Tibial artery (tissue), 4 donors: ENCODE data around the gene FDPS.
"Not testable (repeated sequence)": the region's sequence is repeated elsewhere in the genome, so short reads cannot be mapped to it uniquely, and the experiment has no call there.

Experiments used
- DNase-seq, 2 donors: peaks; one replicate each; pipeline ENCODE4 v3.0.0-alpha.2; 2019
- H3K27ac ChIP-seq, 2 donors: fragments of 200-600 bp; sonication (generic) in 1 of 2; 1 replicate in 1 of 2; 2 replicates in 1 of 2; pipeline ENCODE4 v1.5.1; 2018 to 2019; ENCODE audit warnings: mild to moderate bottlenecking in 1 of 2
- H3K27me3 ChIP-seq, 2 donors: fragments of 200-600 bp; sonication (generic) in 1 of 2; one replicate each; pipeline versions ENCODE4 v1.5.1 to v1.6.0; 2016 to 2019
- H3K36me3 ChIP-seq, 3 donors: fragments of 200-600 bp; sonication (generic) in 2 of 3; one replicate each; pipeline ENCODE4 v1.5.1; 2016 to 2019; ENCODE audit warnings: mild to moderate bottlenecking in 2 of 3
- H3K4me1 ChIP-seq, 4 donors: fragments of 200-600 bp; sonication (generic) in 2 of 4; 1 replicate in 3 of 4; 2 replicates in 1 of 4; pipeline ENCODE4 v1.5.1; 2016 to 2019
- H3K4me3 ChIP-seq, 2 donors: fragments of 200-600 bp; sonication (generic) in 1 of 2; 1 replicate in 1 of 2; 2 replicates in 1 of 2; pipeline ENCODE4 v1.5.1; 2018 to 2019; ENCODE audit warnings: mild to moderate bottlenecking in 2 of 2
- H3K9me3 ChIP-seq, 3 donors: fragments of 200-600 bp; sonication (generic) in 1 of 3; one replicate each; pipeline ENCODE4 v1.5.1; 2016 to 2019
- intact Hi-C: fragments of 100-400 bp; cut with DNase I; formaldehyde crosslinking; loops from one replicate; pipeline ENCODE4 v1.15.0; 2023; ENCODE audit warnings: low total_unique reads
- TF ChIP-seq, protein P1 (sequence below), 2 experiments: fragments of 200-600 bp in 1 of 2; fragments of 450-650 bp in 1 of 2; IDR thresholded peaks; one replicate each; pipeline ENCODE4 v1.5.1; 2017 to 2019; ENCODE audit warnings: antibody characterized with exemption in 2 of 2, mild to moderate bottlenecking in 1 of 2, moderate library complexity in 1 of 2

Gene FDPS

DNA sequence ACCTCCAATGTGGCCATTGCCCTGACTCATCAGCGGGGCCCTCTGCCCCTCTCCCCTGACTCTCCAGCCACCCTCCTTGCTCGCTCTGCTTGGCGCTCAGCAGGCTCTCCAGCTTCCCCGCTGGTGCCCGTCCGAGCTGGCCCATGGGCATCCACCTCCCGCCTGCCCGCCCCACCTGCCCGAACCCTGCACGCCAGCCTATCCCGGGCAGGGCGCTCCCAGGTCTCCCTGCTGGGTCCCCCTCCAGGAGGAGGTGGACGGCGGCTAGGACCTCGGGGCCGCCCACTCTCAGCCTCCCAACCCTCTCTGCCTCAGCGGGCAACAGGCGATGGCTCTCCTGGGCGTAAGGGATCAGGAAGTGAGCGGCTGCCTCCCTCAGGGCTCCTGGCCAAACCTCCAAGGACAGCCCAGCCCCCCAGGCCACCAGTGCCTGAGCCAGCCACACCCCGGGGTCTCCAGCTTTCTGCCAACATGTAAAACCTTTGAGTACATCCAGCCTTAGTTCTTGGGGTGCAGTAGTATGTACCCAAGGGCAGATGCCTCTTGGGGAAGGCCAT, 20.6 kb upstream of the FDPS start:
- Histone ChIP-seq H3K9me3 (no peaks in the 10 kb centered on the region), H3K4me3 (no peak overlapping the region), H3K36me3 (peaks cover 0 to 5% (median 0%) of the 10 kb centered on the region in 3 donors), H3K27me3 (peaks cover 0 to 3% of the 10 kb centered on the region in 2 donors), H3K27ac (no peak overlapping the region), H3K4me1 (no peaks in the 10 kb centered on the region)
- intact Hi-C loops, result no loop called here
- TF ChIP-seq, protein P1, sequence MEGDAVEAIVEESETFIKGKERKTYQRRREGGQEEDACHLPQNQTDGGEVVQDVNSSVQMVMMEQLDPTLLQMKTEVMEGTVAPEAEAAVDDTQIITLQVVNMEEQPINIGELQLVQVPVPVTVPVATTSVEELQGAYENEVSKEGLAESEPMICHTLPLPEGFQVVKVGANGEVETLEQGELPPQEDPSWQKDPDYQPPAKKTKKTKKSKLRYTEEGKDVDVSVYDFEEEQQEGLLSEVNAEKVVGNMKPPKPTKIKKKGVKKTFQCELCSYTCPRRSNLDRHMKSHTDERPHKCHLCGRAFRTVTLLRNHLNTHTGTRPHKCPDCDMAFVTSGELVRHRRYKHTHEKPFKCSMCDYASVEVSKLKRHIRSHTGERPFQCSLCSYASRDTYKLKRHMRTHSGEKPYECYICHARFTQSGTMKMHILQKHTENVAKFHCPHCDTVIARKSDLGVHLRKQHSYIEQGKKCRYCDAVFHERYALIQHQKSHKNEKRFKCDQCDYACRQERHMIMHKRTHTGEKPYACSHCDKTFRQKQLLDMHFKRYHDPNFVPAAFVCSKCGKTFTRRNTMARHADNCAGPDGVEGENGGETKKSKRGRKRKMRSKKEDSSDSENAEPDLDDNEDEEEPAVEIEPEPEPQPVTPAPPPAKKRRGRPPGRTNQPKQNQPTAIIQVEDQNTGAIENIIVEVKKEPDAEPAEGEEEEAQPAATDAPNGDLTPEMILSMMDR (IDR thresholded peaks at IDR 0.05), result no peak
- DNase-seq, result no peak

DNA sequence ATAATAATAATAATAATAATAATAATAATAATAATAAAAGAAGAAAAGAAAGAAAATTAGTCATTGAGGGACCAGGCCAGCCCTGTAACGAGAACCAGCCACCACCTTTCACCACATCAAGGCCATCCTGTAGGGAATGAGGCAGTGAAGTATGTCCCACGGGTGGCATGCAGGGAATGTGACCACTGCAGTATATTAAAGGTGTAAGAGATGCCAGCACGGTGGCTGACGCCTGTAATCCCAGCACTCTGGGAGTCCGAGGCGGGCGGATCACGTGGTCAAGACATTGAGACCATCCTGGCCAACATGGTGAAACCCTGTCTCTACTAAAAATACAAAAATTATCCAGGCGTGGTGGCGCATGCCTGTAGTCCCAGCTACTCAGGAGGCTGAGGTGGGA, 17.7 kb upstream of the FDPS start:
- H3K27ac ChIP-seq, intact Hi-C loops, H3K36me3 ChIP-seq, H3K4me3 ChIP-seq, DNase-seq, H3K9me3 ChIP-seq: not testable (repeated sequence)
- Histone ChIP-seq H3K4me1 (peaks cover 0 to 12% (median 6%) of the 10 kb centered on the region in 4 donors), H3K27me3 (peaks cover 0 to 24% of the 10 kb centered on the region in 2 donors)

DNA sequence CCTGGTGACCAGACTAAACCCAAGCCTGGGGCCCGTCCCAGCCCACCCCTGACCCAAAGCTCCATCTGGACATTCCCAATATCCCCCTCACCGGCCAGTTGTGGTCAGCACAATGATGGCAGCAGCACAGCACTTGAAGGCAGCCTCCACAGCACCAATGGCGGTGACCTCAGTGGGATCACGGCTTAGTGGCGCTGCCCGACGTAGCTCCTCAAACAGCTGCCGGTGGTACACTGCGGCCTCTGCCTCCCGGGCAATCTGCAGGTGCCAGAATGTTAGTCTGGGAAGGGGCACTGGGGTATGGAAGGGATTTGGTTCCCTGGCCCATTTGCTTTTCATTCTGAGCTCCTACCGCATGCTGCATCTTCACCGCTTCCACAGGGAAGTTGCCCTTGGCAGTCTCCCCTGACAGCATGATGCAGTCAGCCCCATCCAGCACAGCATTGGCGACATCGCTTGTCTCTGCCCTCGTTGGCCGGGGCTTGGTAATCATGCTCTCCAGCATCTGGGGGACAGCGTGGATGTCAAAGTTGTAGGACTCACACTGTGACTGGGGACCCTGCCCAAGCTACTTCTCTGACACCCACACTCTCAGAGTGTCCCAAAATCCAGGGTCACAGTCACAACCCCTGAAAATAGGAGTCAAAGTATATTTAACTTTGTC, 15.4 kb upstream of the FDPS start:
- H3K27me3 ChIP-seq, result peaks cover 0 to 37% of the 10 kb centered on the region in 2 donors
- H3K4me3 ChIP-seq, result no peak overlapping the region
- DNase-seq, result no peak
- intact Hi-C loops, result no loop called here
- TF ChIP-seq, protein P1 (IDR thresholded peaks at IDR 0.05), result no peak
- H3K36me3 ChIP-seq, result no peaks in the 10 kb centered on the region
- H3K4me1 ChIP-seq, result peaks cover 0 to 12% (median 6%) of the 10 kb centered on the region in 4 donors
- H3K27ac ChIP-seq, result no peak overlapping the region
- no peaks in the 10 kb centered on the region for H3K9me3 ChIP-seq

DNA sequence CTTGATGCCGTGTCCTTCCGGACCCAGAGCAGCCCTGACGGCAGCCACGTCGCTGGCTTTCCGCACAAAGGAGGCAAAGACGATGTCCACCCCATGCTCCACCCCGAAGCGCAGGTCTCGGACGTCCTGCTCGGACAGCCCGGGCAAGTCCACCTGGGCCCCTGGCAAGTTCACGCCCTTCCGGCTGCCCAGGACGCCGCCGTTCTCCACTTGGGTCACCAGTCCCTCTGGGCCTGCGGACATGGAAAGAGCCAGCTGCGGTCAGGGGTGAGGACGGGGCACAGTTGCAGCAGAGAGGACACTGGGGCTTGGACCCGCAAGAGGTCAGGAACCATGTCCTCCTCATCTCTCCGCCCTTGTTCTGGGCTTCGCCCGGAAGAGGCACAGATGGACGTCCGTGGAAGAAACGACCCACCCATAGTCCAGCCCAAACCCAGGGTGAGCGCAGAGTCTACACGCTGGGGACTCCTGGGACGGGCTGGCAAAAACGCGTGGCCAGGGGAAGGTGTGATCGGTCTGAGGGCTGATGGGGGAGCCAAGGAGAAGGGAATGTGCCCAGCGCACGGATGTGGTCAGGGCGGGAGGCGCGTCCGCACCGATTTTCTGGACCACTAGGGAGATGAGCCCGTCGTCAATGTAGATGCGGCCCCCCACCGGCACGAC, 14.0 kb upstream of the FDPS start:
- H3K36me3 ChIP-seq, result no peaks in the 10 kb centered on the region
- intact Hi-C loops, result no loop called here
- peak overlapping the region in 1 of 2 donors; percentile 12 for H3K4me3 ChIP-seq
- no peaks in the 10 kb centered on the region for H3K9me3 ChIP-seq
- TF ChIP-seq, protein P1 (IDR thresholded peaks at IDR 0.05), result no peak
- H3K27me3 ChIP-seq, result peaks cover 0 to 37% of the 10 kb centered on the region in 2 donors
- peaks cover 0 to 12% (median 6%) of the 10 kb centered on the region in 4 donors for H3K4me1 ChIP-seq
- H3K27ac ChIP-seq, result no peak overlapping the region
- DNase-seq, result no peak

DNA sequence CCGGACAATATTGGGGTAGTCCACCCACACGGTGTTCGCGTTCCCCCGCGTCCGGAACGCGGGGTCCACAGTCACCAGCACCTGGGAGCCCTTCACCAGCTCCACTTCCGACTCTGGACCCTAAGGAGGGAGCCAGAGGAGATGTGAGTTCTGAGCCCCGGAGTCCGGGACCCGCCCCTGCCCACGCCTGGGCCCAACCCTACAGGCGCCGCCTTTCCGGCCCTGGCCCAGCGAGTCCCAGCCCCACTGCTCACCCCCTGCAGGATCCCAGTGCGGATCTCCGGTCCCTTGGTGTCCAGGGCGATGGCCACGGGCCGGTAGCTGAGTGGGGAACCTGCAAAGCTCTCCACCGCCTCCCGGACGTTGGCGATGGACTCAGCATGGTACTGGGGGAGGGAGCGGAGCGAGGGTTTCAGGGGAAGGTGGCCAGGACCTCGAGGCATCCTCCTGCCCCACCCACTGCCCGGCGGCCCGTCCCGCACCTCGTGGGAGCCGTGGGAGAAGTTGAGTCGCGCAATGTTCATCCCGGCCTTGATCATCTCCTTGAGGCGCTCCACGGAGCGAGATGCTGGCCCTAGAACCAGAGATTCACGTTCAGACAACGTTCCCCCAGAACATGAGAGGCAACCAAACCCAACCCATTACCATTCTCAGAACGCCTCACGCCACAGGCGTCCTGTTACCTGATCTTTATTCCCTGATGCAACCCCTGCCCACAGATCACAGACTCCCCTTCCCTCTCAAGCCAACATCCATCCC, 13.3 kb upstream of the FDPS start:
- Histone ChIP-seq H3K9me3 (no peaks in the 10 kb centered on the region), H3K4me1 (peaks cover 0 to 12% (median 6%) of the 10 kb centered on the region in 4 donors), H3K27me3 (peaks cover 0 to 37% of the 10 kb centered on the region in 2 donors), H3K27ac (no peak overlapping the region), H3K4me3 (peak overlapping the region in 1 of 2 donors; percentile 12), H3K36me3 (no peaks in the 10 kb centered on the region)
- intact Hi-C loops, result no loop called here
- no peak for DNase-seq
- TF ChIP-seq, protein P1 (IDR thresholded peaks at IDR 0.05), result no peak
